Testis (tissue), 3 donors: ENCODE data around the gene NDOR1. TPM values are rescaled to one million over a fixed set of nuclear protein-coding genes. Genes with fewer than 3 reads are reported as not detected.

Experiments
- DNase-seq: peaks from one replicate; pipeline ENCODE4 v3.0.0-alpha.2; 2019
- H3K27ac ChIP-seq, 2 donors: fragments of 200-600 bp; sonication (generic); one replicate each; pipeline ENCODE4 v1.5.1; 2019
- H3K27me3 ChIP-seq: fragments of 200-600 bp; sonication (generic); one replicate; pipeline ENCODE4 v1.5.1; 2019
- H3K36me3 ChIP-seq: fragments of 200-600 bp; sonication (generic); one replicate; pipeline ENCODE4 v1.5.1; 2017; ENCODE audit warnings: low read depth; ENCODE audit errors: missing control alignments
- H3K4me1 ChIP-seq: fragments of 200-600 bp; sonication (generic); one replicate; pipeline ENCODE4 v1.5.1; 2019
- H3K4me3 ChIP-seq, 2 donors: fragments of 200-600 bp; sonication (generic); one replicate each; pipeline ENCODE4 v1.5.1; 2017 to 2019
- H3K9me3 ChIP-seq: fragments of 200-600 bp; sonication (generic); one replicate; pipeline ENCODE4 v1.5.1; 2017
- POLR2A ChIP-seq: fragments of 450-650 bp; IDR thresholded peaks from one replicate; pipeline ENCODE4 v1.6.1; 2017; ENCODE audit warnings: antibody characterized with exemption, mild to moderate bottlenecking, moderate library complexity
- WGBS, 2 donors: methylation state at CpG; one replicate each; pipeline ENCODE4 v1.1.5; 2018; 5-methylcytosine and 5-hydroxymethylcytosine counted together
- intact Hi-C: fragments of 100-400 bp; cut with DNase I; formaldehyde crosslinking; loops from one replicate; pipeline ENCODE4 v1.15.1; 2023; ENCODE audit warnings: low total_unique reads
- polyA plus RNA-seq: library from polyadenylated mRNA; stranded (reverse); fragments of 350-450 nt; fragmentation: Illumina TruSeq; extraction: RNeasy Lipid Tissue Mini Kit (QIAGEN cat#74804); gene quantifications from one replicate; pipeline ENCODE4 v1.2.3, GENCODE V29; 2014; ENCODE audit warnings: low read depth, low replicate concordance; ENCODE audit not compliant: insufficient read depth
- total RNA-seq, 2 donors: library from RNA; depleted of rRNA; stranded (reverse); fragments of >200 nt; gene quantifications; one replicate each; pipeline ENCODE4 v1.2.3, GENCODE V29; 2016
- TF ChIP-seq, protein P1 (sequence below), 3 experiments: fragments of 450-650 bp in 2 of 3; fragments of 200-600 bp in 1 of 3; sonication (generic) in 1 of 3; IDR thresholded peaks; one replicate each; pipeline ENCODE4 v1.5.1; 2016 to 2019; ENCODE audit warnings: antibody characterized with exemption in 3 of 3, mild to moderate bottlenecking in 2 of 3, moderate library complexity in 1 of 3

The NDOR1 gene
- total and polyA plus RNA-seq, 3 donors from 2014 or later: 21.9 to 29.1 (median 27.5) TPM

DNA sequence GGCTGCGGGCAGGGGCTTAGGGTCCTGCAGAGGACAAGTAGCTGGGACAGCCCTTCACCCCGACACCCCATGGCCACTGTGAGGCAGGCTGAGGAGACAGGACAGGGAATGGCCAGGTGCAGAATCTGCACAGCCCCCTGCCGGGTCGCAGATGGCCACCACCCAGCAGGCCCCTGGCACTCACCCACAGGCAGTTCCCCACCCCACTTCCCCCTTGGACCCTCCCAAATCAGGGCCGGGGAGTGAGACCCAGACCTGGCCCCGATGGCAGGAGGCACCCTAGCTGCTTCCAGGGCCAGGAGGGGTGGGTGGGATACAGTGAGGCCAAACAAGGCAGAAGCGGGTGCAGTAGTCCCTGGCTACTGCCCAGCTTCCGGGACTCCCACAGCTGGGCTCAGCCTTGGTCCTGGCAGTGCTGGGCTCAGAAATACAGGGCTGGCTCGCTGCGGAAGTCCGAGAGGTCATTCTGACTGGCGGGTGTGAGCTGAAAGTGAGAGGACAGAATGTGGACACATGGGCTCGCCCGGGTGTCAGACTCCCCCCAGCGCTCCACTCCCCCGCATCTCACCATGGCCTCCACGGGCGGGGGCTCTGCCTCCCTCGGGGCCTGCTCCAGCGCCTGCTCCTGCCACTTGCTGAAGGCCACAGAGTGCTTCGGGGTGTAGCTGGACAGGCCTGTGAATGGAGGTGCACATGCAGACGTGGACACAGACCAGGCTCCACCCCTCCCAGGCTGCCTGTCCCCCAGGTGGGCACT lies 13.6 kb upstream of the NDOR1 start:
- peaks cover 20% of the 10 kb centered on the region for H3K4me1 ChIP-seq
- DNase-seq: no peak
- H3K27ac ChIP-seq: no peak overlapping the region
- 48 to 68% methylated on average over 3 to 22 of the region's 22 CpGs for WGBS, 2 donors
- no peaks in the 10 kb centered on the region for H3K27me3 ChIP-seq
- H3K36me3 ChIP-seq: no peaks in the 10 kb centered on the region
- no peak overlapping the region for H3K4me3 ChIP-seq
- H3K9me3 ChIP-seq: no peaks in the 10 kb centered on the region
- no peak for TF ChIP-seq POLR2A
- TF ChIP-seq, protein P1, sequence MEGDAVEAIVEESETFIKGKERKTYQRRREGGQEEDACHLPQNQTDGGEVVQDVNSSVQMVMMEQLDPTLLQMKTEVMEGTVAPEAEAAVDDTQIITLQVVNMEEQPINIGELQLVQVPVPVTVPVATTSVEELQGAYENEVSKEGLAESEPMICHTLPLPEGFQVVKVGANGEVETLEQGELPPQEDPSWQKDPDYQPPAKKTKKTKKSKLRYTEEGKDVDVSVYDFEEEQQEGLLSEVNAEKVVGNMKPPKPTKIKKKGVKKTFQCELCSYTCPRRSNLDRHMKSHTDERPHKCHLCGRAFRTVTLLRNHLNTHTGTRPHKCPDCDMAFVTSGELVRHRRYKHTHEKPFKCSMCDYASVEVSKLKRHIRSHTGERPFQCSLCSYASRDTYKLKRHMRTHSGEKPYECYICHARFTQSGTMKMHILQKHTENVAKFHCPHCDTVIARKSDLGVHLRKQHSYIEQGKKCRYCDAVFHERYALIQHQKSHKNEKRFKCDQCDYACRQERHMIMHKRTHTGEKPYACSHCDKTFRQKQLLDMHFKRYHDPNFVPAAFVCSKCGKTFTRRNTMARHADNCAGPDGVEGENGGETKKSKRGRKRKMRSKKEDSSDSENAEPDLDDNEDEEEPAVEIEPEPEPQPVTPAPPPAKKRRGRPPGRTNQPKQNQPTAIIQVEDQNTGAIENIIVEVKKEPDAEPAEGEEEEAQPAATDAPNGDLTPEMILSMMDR (IDR thresholded peaks at IDR 0.05): no peak
- intact Hi-C loops: no loop called here

DNA sequence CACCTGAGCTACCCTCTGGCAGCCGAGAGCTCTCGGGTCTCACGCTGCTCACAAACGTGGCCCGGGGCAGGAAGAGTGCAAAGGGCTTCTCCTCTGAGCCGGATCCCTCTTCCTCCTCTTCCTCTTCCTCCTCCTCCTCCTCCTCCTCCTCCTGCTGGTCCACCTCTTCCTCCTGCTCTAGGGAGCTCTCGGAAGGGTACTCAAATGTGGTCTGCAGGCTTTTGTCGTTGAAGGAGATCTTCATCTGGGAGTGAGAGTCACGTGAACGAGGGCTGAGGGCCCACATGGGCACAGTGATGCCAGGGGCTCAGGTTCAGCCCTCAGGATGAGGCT lies 13.1 kb upstream of the NDOR1 start:
- no peaks in the 10 kb centered on the region for H3K36me3 ChIP-seq

DNA sequence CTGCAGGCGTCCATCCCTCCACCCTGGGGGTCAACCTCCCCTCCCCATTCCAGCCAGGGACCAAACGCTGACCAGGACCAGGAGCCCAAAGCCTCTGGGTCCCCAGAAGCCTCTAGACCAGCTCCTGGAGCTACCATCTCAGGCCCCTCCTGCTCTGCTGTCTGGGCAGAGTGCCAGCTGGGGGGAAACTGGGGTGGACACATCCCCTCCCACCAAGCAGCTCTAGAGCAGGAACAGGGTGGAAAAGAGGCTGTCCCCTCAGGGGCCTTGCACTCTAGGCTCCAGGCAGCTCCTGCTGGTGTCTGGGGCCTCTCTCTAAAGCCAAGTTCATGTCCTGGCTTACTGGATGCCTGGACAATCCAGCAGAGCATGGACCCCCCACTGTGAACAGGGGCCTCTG lies 12.6 kb upstream of the NDOR1 start:
- H3K27me3 ChIP-seq: no peaks in the 10 kb centered on the region
- H3K36me3 ChIP-seq: no peaks in the 10 kb centered on the region
- DNase-seq: no peak
- no peak overlapping the region for H3K27ac ChIP-seq
- H3K4me1 ChIP-seq: peaks cover 14% of the 10 kb centered on the region
- 80 to 88% methylated on average over 2 of the region's 2 CpGs for WGBS, 2 donors
- no peak overlapping the region for H3K4me3 ChIP-seq
- TF ChIP-seq POLR2A: no peak
- TF ChIP-seq, protein P1 (IDR thresholded peaks at IDR 0.05): no peak
- intact Hi-C loops: no loop called here
- no peaks in the 10 kb centered on the region for H3K9me3 ChIP-seq

More for the DNA sequence above, 13.1 kb upstream of the NDOR1 start:
- TF ChIP-seq, protein P1 (IDR thresholded peaks at IDR 0.05): no peak
- TF ChIP-seq POLR2A: no peak
- H3K4me1 ChIP-seq: peaks cover 14% of the 10 kb centered on the region
- intact Hi-C loops: no loop called here
- no peaks in the 10 kb centered on the region for H3K27me3 ChIP-seq
- no peak for DNase-seq
- H3K4me3 ChIP-seq: no peak overlapping the region
- 81 to 82% methylated on average over 7 to 10 of the region's 10 CpGs for WGBS, 2 donors
- no peak overlapping the region for H3K27ac ChIP-seq
- no peaks in the 10 kb centered on the region for H3K9me3 ChIP-seq

DNA sequence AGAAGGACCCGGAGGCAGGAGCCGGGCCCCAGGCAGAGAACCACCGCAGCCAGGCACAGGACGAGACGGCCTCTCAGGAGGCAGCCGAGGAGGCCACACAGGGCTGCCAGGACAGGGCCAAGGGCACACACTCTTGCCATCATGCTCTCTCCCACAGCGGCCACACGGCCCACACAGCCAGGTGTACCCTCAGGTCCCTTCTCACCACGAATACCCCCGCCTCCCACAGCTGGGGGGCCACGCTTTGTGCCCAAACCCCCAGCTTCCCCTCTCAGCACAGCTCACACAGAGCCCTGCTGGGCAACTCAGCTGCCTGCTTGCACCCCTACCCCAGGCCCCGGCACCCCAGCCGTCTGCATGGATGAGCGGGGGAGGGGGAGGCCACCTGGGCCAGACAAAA lies 11.7 kb upstream of the NDOR1 start:
- H3K27me3 ChIP-seq: no peaks in the 10 kb centered on the region
- no peak overlapping the region for H3K4me3 ChIP-seq
- no peaks in the 10 kb centered on the region for H3K9me3 ChIP-seq
- H3K27ac ChIP-seq: no peak overlapping the region
- peaks cover 23% of the 10 kb centered on the region for H3K4me1 ChIP-seq
- intact Hi-C loops: no loop called here
- no peak for DNase-seq
- WGBS, 2 donors: 85% methylated on average over 9 to 14 of the region's 14 CpGs
- no peak for TF ChIP-seq POLR2A
- TF ChIP-seq, protein P1 (IDR thresholded peaks at IDR 0.05): no peak
- no peaks in the 10 kb centered on the region for H3K36me3 ChIP-seq

DNA sequence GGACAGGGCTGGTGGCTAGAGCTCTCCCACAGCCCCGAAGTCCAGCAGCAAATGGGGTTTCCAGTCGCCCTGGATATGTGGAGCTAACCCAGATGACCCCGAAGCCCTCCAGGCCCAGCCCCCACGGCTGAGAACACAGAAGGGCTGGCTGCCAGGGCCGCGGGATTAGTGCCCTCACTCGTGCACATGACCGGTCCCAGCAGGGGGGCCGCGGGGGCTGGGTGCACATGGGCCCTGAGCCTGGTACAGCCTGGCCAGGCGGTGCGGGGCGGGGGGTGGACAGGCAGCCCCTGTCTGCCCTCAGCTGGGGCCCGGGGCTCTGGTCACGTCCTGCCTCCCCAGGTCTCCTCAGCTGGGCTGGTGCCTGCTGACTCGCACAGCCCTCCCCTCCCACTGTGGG lies 11.1 kb upstream of the NDOR1 start:
- Histone ChIP-seq H3K4me1 (peaks cover 27% of the 10 kb centered on the region), H3K36me3 (no peaks in the 10 kb centered on the region), H3K27me3 (no peaks in the 10 kb centered on the region), H3K4me3 (no peak overlapping the region), H3K27ac (no peak overlapping the region), H3K9me3 (no peaks in the 10 kb centered on the region)
- WGBS, 2 donors: 63 to 68% methylated on average over 5 to 11 of the region's 16 CpGs
- DNase-seq: no peak
- intact Hi-C loops: no loop called here
- TF ChIP-seq, protein P1 (IDR thresholded peaks at IDR 0.05): no peak
- no peak for TF ChIP-seq POLR2A
